HepG2 (cell line): ENCODE data around the gene TRMT1. TPM values are rescaled to one million over a fixed set of nuclear protein-coding genes. Genes with fewer than 3 reads are reported as not detected.

Experiments
- ATAC-seq: fragments of 200-7000 bp; cut with Tn5 transposase; 3 replicates; pipeline ENCODE4 v1.9.1; 2020; ENCODE audit warnings: mild to moderate bottlenecking, moderate library complexity
- BruUV-seq: library from RNA; stranded (reverse); fragments of 400-500 nt; replicated peaks from 2 replicates; lab custom pipeline; 2021; lab: Mats Ljungman, UMichigan
- CTCF ChIA-PET: fragments of 300-600 bp; formaldehyde crosslinking; extraction: SDS; loops from one replicate; lab custom pipeline; 2021; ENCODE audit warnings: low total read pairs, inconsistent platforms, low intra/inter-chr PET ratio; lab: Yijun Ruan, JAX
- POLR2A ChIA-PET: fragments of 350-600 bp; sonication (Branson Sonifier 250); formaldehyde crosslinking; loops from one replicate; lab custom pipeline; 2020; ENCODE audit warnings: antibody characterized with exemption, inconsistent platforms; lab: Yijun Ruan, JAX
- DNase-seq: peaks from one replicate; pipeline ENCODE4 v3.0.0-alpha.2; 2015; ENCODE audit warnings: low spot score
- FAIRE-seq: peaks from 3 replicates; lab custom pipeline; 2011; peaks lifted over from hg19 to GRCh38; lab: Jason Lieb, UNC
- H2AFZ ChIP-seq: one replicate; pipeline ENCODE4 v1.6.1; 2011; ENCODE audit warnings: low read length, inconsistent platforms
- H3K27ac ChIP-seq: fragments of 300-600 bp; 3 replicates; pipeline ENCODE4 v1.8.0; 2011; ENCODE audit warnings: mixed run types, mild to moderate bottlenecking, mixed read lengths, low read length, inconsistent platforms; ENCODE audit not compliant: insufficient read depth; ENCODE audit errors: extremely low read length
- H3K27me3 ChIP-seq, 2 experiments: fragments of 200-600 bp in 1 of 2; 2 replicates in 1 of 2; 3 replicates in 1 of 2; pipeline versions ENCODE4 v1.6.0 to v1.8.0; 2011; ENCODE audit warnings: low read length in 2 of 2, mild to moderate bottlenecking in 2 of 2, moderate library complexity in 2 of 2, inconsistent platforms in 1 of 2; ENCODE audit not compliant: insufficient read depth in 2 of 2, control insufficient read depth in 1 of 2
- H3K36me3 ChIP-seq, 2 experiments: fragments of 200-600 bp in 1 of 2; replicated peaks in 1 of 2; 2 replicates in 1 of 2; 3 replicates in 1 of 2; pipeline versions ENCODE4 v1.5.1 to v1.8.0; 2011; ENCODE audit warnings: low read length in 2 of 2, inconsistent platforms in 1 of 2; ENCODE audit not compliant: insufficient read depth in 2 of 2, control insufficient read depth in 1 of 2
- H3K4me1 ChIP-seq: 2 replicates; pipeline ENCODE4 v1.5.1; 2012; ENCODE audit warnings: low read length, inconsistent platforms; ENCODE audit not compliant: insufficient read depth
- H3K4me2 ChIP-seq: 2 replicates; pipeline ENCODE4 v1.6.0; 2011; ENCODE audit warnings: low read depth, low read length, inconsistent platforms
- H3K4me3 ChIP-seq, 3 experiments: fragments of 200-600 bp in 1 of 3; sonication (generic), shearing (Covaris generic) in 1 of 3; replicated peaks in 1 of 3; 2 replicates each; pipeline ENCODE4 v1.5.1; 2011 to 2016; ENCODE audit warnings: low read length in 3 of 3, inconsistent platforms in 2 of 3, low read depth in 2 of 3, mild to moderate bottlenecking in 2 of 3, control low read depth in 1 of 3, mixed read lengths in 1 of 3; ENCODE audit not compliant: insufficient read depth in 1 of 3
- H3K79me2 ChIP-seq: one replicate; pipeline ENCODE4 v1.6.1; 2011; ENCODE audit warnings: low read length, inconsistent platforms; ENCODE audit not compliant: insufficient read depth
- H3K9ac ChIP-seq: 2 replicates; pipeline ENCODE4 v1.6.0; 2011; ENCODE audit warnings: mild to moderate bottlenecking, low read depth, low read length, inconsistent platforms; ENCODE audit not compliant: insufficient read depth
- H3K9me3 ChIP-seq: 2 replicates; pipeline ENCODE4 v1.5.1; 2012; ENCODE audit warnings: mild to moderate bottlenecking, low read length
- H4K20me1 ChIP-seq: 2 replicates; pipeline ENCODE4 v1.6.0; 2011; ENCODE audit warnings: inconsistent platforms, mild to moderate bottlenecking, low read length, moderate library complexity; ENCODE audit not compliant: insufficient read depth
- CERS6 ChIP-seq: sonication (generic); formaldehyde crosslinking; IDR thresholded peaks from 2 replicates; pipeline ENCODE4 v1.5.0; 2020; ENCODE audit warnings: missing genetic modification reagents
- GLI4 ChIP-seq: sonication (generic); formaldehyde crosslinking; IDR thresholded peaks from 2 replicates; pipeline ENCODE4 v1.5.1; 2020; ENCODE audit warnings: missing genetic modification reagents, mild to moderate bottlenecking, moderate library complexity, borderline replicate concordance
- GTF3A ChIP-seq: sonication (generic); formaldehyde crosslinking; conservative IDR thresholded peaks from 2 replicates; pipeline ENCODE4 v1.4.0; 2020; ENCODE audit warnings: mild to moderate bottlenecking, missing genetic modification reagents
- HOXA3 ChIP-seq: sonication (generic); formaldehyde crosslinking; IDR thresholded peaks from 2 replicates; pipeline ENCODE4 v1.5.0; 2020; ENCODE audit warnings: missing genetic modification reagents
- KAT7 ChIP-seq: IDR thresholded peaks from 2 replicates; pipeline ENCODE4 v1.6.1; 2018; ENCODE audit warnings: borderline replicate concordance, missing compliant biosample characterization
- NCOA1 ChIP-seq: sonication (generic); formaldehyde crosslinking; IDR thresholded peaks from 2 replicates; pipeline ENCODE4 v1.9.0; 2021; ENCODE audit warnings: missing genetic modification reagents
- NFYB ChIP-seq: sonication (generic); formaldehyde crosslinking; IDR thresholded peaks from 2 replicates; pipeline ENCODE4 v1.4.0; 2020; ENCODE audit warnings: missing genetic modification reagents
- REL ChIP-seq: sonication (generic); formaldehyde crosslinking; conservative IDR thresholded peaks from 2 replicates; pipeline ENCODE4 v1.8.0; 2022; ENCODE audit warnings: mild to moderate bottlenecking, missing genetic modification reagents, moderate library complexity
- RFXANK ChIP-seq: IDR thresholded peaks from 2 replicates; pipeline ENCODE4 v1.6.1; 2016
- ZFP1 ChIP-seq: IDR thresholded peaks from 2 replicates; pipeline ENCODE4 v1.6.1; 2016
- ZNF180 ChIP-seq: sonication (generic); formaldehyde crosslinking; IDR thresholded peaks from 2 replicates; pipeline ENCODE4 v1.4.0; 2020; ENCODE audit warnings: low read depth, missing genetic modification reagents, borderline replicate concordance
- ZNF20 ChIP-seq: sonication (generic); formaldehyde crosslinking; IDR thresholded peaks from 2 replicates; pipeline ENCODE4 v1.4.0; 2020; ENCODE audit warnings: mild to moderate bottlenecking, moderate library complexity, missing genetic modification reagents
- ZNF205 ChIP-seq: IDR thresholded peaks from 2 replicates; pipeline ENCODE4 v1.6.1; 2018; ENCODE audit warnings: missing biosample characterization, missing genetic modification reagents
- ZNF362 ChIP-seq: sonication (generic); formaldehyde crosslinking; IDR thresholded peaks from 2 replicates; pipeline ENCODE4 v1.4.0; 2020; ENCODE audit warnings: missing genetic modification reagents, mild to moderate bottlenecking, borderline replicate concordance
- ZNF496 ChIP-seq: sonication (generic); formaldehyde crosslinking; IDR thresholded peaks from 2 replicates; pipeline ENCODE4 v1.8.1; 2023; ENCODE audit warnings: mild to moderate bottlenecking, moderate library complexity, missing genetic modification reagents; ENCODE audit not compliant: insufficient replicate concordance
- ZNF550 ChIP-seq: sonication (generic); formaldehyde crosslinking; IDR thresholded peaks from 2 replicates; pipeline ENCODE4 v1.4.0; 2020; ENCODE audit warnings: mild to moderate bottlenecking, missing genetic modification reagents, borderline replicate concordance
- ZNF562 ChIP-seq: sonication (generic); formaldehyde crosslinking; IDR thresholded peaks from 2 replicates; pipeline ENCODE4 v1.8.0; 2022; ENCODE audit warnings: missing genetic modification reagents, borderline replicate concordance
- ZNF713 ChIP-seq: sonication (generic); formaldehyde crosslinking; IDR thresholded peaks from 2 replicates; pipeline ENCODE4 v1.4.0; 2020; ENCODE audit warnings: mild to moderate bottlenecking, missing genetic modification reagents
- ZNF772 ChIP-seq: sonication (generic); formaldehyde crosslinking; IDR thresholded peaks from 2 replicates; pipeline ENCODE4 v1.5.0; 2020; ENCODE audit warnings: mild to moderate bottlenecking, missing genetic modification reagents
- WGBS: methylation state at CpG from one replicate; pipeline ENCODE4 v1.1.6; 2017; ENCODE audit warnings: low lambda C conversion rate; 5-methylcytosine and 5-hydroxymethylcytosine counted together
- in situ Hi-C: cut with HindIII; loops from 2 replicates; pipeline ENCODE4 v1.10.0; 2017; ENCODE audit warnings: low pct_unique_long_range_greater_than_20kb; ENCODE audit not compliant: extremely low pct_ligation_motif_present
- intact Hi-C: fragments of 100-400 bp; cut with micrococcal nuclease; formaldehyde crosslinking; loops from one replicate; pipeline ENCODE4 v1.10.0; 2022; ENCODE audit not compliant: unreplicated experiment
- polyA plus RNA-seq, 8 experiments: library from polyadenylated mRNA; depleted of rRNA in 3 of 8; stranded (reverse) in 7 of 8; unstranded in 1 of 8; fragments of >200 nt; fragmentation: Illumina TruSeq in 4 of 8; extraction: Trizol in 4 of 8; gene quantifications; 2 replicates each; pipeline versions ENCODE4 v1.2.1 to v1.2.3, GENCODE V29; 2011 to 2016; ENCODE audit warnings: low read depth in 4 of 8, missing spikeins in 1 of 8, mixed read lengths in 1 of 8; ENCODE audit not compliant: insufficient read depth in 1 of 8
- total RNA-seq, 5 experiments: library from RNA; depleted of rRNA; stranded (reverse); fragments of >200 nt; fragmentation: Illumina TruSeq; extraction: Trizol; gene quantifications; 2 replicates each; pipeline ENCODE4 v1.2.3, GENCODE V29; 2016; ENCODE audit warnings: low read depth in 1 of 5

The TRMT1 gene
- total and polyA plus RNA-seq, 2 of the 13 experiments (the other 11 are each of a cell fraction or from before 2014, with no cell fraction given): 35.5 to 44.1 TPM

GRCh38 chr19:13077240-13077639, 39.3 kb downstream of the TRMT1 start:
- Histone ChIP-seq H4K20me1 (no peaks in the 10 kb centered on the region), H3K4me1 (peaks cover 9% of the 10 kb centered on the region), H3K27ac (no peak overlapping the region), H3K36me3 (peaks cover 20 to 56% of the 10 kb centered on the region in 2 experiments; a peak in 4 of 5 replicates), H3K27me3 (no peaks in the 10 kb centered on the region), H3K4me2 (no peak overlapping the region), H3K9ac (no peak overlapping the region), H3K79me2 (no peaks in the 10 kb centered on the region), H3K4me3 (no peak overlapping the region), H2AFZ (no peak overlapping the region), H3K9me3 (no peaks in the 10 kb centered on the region)
- ChIA-PET POLR2A (no interaction called here), CTCF (no interaction called here)
- BruUV-seq: no TSS peak
- no peak for DNase-seq
- 96% methylated on average over 11 of the region's 11 CpGs for WGBS
- in situ Hi-C loops: no loop called here
- TF ChIP-seq ZNF772 (CRISPR knock-in tag): no peak
- no peak for TF ChIP-seq GTF3A (CRISPR knock-in tag)
- no peak for TF ChIP-seq ZNF550 (CRISPR knock-in tag)
- TF ChIP-seq ZNF713 (CRISPR knock-in tag): no peak
- TF ChIP-seq NCOA1 (CRISPR knock-in tag): no peak
- no peak for TF ChIP-seq HOXA3 (CRISPR knock-in tag)
- no peak for FAIRE-seq
- ATAC-seq: no peak
- intact Hi-C loops: no loop called here

GRCh38 chr19:13076787-13077186, 39.8 kb downstream of the TRMT1 start:
- Histone ChIP-seq H2AFZ (no peak overlapping the region), H3K27me3 (no peaks in the 10 kb centered on the region), H3K9ac (no peak overlapping the region), H3K79me2 (no peaks in the 10 kb centered on the region), H3K9me3 (no peaks in the 10 kb centered on the region), H3K27ac (no peak overlapping the region), H4K20me1 (no peaks in the 10 kb centered on the region), H3K4me2 (no peak overlapping the region), H3K4me1 (peaks cover 4% of the 10 kb centered on the region), H3K4me3 (no peak overlapping the region), H3K36me3 (peaks cover 20 to 56% of the 10 kb centered on the region in 2 experiments; a peak in 4 of 5 replicates)
- in situ Hi-C loops: no loop called here
- FAIRE-seq (no peak), DNase-seq (no peak), ATAC-seq (no peak)
- POLR2A ChIA-PET: no interaction called here
- intact Hi-C loops: no loop called here
- CTCF ChIA-PET: no interaction called here
- 100% methylated on average over 3 of the region's 6 CpGs for WGBS
- no TSS peak for BruUV-seq
- no peak for TF ChIP-seq ZNF496 (CRISPR knock-in tag)
- TF ChIP-seq CERS6: no peak
- no peak for TF ChIP-seq REL
- no peak for TF ChIP-seq KAT7
- TF ChIP-seq ZFP1 (CRISPR knock-in tag): no peak
- TF ChIP-seq ZNF20 (CRISPR knock-in tag): no peak
- no peak for TF ChIP-seq ZNF362 (CRISPR knock-in tag)
- no peak for TF ChIP-seq ZNF205 (CRISPR knock-in tag)
- TF ChIP-seq ZNF562 (CRISPR knock-in tag): no peak
- TF ChIP-seq ZNF180: no peak
- no peak for TF ChIP-seq NFYB (CRISPR knock-in tag)
- TF ChIP-seq RFXANK (CRISPR knock-in tag): no peak
- no peak for TF ChIP-seq GLI4
